HG02623 (cell line): ENCODE data around the gene CCDC146.
"Not testable (repeated sequence)": the region's sequence is repeated elsewhere in the genome, so short reads cannot be mapped to it uniquely, and the experiment has no call there.

ENCODE experiments used
- ATAC-seq: cut with Tn5 transposase; IDR thresholded peaks from one replicate; pipeline ENCODE4 v1.9.1; 2021; ENCODE audit warnings: moderate library complexity; ENCODE audit not compliant: unreplicated experiment

CCDC146 gene

GRCh38 chr7:77327067-77327931 lies 204.9 kb downstream of the CCDC146 start:
- ATAC-seq = no peak

DNA sequence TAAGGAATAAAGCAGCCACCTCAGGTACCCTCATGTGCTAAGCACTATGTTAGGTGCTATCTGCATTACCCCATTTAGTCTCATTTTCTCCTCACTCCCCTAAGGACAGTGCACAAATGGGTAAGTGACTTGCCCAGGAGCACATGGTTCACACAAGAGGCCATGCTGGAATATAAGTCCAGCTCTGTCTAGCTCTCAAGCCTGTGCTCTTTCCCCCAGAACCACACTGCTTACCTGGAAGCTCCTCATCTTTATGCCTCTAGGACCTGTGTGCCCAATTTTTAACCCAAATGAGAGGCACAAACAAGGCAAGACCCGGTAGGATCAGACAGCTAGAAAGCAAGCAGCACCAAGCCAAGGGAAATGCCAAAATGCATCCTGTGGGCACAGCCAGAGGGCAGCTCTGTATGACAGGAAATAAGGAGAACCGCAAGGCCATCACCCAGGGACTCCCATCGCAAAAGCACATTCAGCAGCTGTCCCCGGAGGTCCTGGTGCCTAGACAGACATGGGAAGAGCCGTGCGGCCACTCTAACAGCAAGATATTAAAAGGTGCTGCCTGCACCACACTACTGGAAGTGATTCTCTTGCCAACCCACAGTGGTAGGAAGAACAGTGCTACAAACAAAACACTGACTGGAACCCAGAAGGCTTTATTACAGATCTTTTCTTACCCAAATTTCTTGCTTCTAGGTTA lies 205.7 kb downstream of the CCDC146 start:
- ATAC-seq = no peak

DNA sequence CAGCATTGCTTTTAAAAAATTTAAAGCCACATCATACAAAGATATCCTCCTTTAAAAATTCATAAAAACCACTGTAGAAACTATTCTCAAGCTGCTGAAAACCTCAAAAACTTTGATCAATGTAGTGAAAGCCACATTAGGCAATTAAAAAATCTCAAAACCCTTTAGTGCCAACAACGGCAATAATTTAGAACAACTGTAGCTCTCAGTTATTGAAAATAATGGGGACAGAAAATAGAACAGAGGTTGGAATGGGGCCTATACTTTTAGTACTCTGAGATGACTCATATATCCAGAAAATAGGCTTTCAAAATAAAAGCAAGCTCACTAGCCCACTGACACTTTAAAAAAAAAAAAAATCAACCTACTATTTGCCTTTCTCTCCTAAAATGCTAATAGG lies 206.3 kb downstream of the CCDC146 start:
- ATAC-seq = no peak

- ATAC-seq = no peak
Measured at GRCh38 chr7:77329466-77330168, 207.2 kb downstream of the CCDC146 start.

- no peak for ATAC-seq
Measured at GRCh38 chr7:77330169-77330882, 207.9 kb downstream of the CCDC146 start.

- ATAC-seq = peak; percentile 74
Measured at GRCh38 chr7:77331938-77332695, 209.7 kb downstream of the CCDC146 start.

GRCh38 chr7:77334039-77334438 lies 211.6 kb downstream of the CCDC146 start:
- ATAC-seq = not testable (repeated sequence)

GRCh38 chr7:77335581-77335980 lies 213.2 kb downstream of the CCDC146 start:
- no peak for ATAC-seq

DNA sequence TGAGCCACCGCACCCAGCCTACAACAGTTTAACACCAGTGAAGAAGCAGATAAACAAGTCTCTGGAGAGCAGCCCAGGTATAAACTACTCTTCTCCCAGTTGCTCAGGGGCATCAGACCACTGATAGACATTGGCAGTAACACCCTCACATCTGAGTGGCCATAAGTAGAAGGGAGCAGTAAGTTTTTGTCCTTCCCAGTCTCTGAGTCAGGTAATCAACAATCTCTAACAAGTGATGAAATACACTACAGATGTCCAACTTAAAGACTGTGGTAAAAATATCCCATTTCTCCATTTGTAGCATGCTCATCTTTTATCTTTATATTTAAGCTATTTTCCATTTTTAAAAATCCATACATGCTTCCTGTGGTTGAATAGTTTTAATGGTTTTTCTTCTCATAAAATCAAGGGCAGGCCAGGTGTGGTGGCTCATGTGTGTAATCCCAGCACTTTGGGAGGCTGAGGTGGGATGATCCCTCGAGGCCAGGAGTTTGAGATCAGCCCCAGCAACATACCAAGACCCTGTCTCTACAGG lies 215.1 kb downstream of the CCDC146 start:
- no peak for ATAC-seq

- ATAC-seq = no peak
Measured at GRCh38 chr7:77338260-77338659, 215.8 kb downstream of the CCDC146 start.

DNA sequence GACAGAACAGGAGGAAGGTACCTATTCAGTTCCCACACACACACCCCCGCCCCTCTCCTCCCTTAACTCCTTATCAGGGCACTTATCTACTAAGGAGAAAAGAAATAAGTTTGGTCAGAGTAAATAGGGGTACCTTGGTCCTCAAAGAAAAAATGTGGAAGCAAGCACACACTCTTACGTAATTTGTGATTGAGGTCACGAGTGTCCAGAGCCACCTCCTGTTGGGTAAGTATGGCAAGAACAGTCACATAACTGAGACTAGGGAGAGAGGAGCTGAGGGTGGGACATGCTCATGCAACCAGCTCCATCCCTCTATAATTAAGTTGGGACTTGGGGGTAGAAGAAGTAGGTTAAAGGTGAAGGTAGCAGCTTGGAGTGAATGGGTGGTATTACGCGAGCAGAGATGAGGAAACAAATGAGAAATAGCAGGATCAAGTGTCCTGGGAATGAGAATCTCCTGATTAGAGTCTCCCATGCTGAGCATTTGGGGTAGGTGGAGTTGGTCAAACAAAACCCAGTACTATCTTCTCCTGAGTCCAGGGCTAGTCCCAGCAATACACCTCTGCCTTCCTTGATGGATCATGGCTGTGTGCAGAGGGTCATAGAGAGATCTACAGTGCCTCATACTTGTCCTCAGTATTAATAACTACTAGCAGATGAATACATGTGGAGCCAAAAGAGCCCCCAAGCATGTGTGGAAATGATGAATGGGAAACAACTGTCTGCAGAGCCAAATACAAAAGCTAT lies 216.6 kb downstream of the CCDC146 start:
- no peak for ATAC-seq

- no peak for ATAC-seq
Measured at GRCh38 chr7:77339726-77340125, 217.3 kb downstream of the CCDC146 start.
